Iris pigment epithelial cell (primary cell): Measurements from ENCODE around the gene GALNTL6.
"Not testable (repeated sequence)": the region's sequence is repeated elsewhere in the genome, so short reads cannot be mapped to it uniquely, and the experiment has no call there.

Experiments
- DNase-seq: peaks from one replicate; pipeline ENCODE4 v3.0.0-alpha.2; 2011; ENCODE audit warnings: low read depth

The GALNTL6 gene

DNA sequence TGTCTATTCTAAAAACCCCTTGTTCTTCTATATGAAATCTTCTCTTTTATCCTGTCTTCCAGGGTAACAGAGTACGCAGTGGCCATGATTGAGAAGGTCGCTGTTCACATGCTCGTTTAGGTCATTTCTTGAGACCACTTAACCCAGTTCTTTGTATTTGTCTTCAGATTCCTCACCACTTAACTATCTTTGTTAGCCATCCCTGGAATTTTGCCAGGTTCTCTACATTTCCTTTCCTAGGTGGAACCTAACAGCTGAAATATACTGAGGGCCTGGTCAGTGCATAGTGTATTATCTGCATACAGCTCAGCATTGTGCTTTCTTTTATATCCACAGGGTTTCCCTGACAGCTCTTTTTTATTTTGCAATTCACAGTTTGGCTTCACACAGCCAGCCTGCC is 1206.5 kb downstream of the GALNTL6 start:
- no peak for DNase-seq

DNA sequence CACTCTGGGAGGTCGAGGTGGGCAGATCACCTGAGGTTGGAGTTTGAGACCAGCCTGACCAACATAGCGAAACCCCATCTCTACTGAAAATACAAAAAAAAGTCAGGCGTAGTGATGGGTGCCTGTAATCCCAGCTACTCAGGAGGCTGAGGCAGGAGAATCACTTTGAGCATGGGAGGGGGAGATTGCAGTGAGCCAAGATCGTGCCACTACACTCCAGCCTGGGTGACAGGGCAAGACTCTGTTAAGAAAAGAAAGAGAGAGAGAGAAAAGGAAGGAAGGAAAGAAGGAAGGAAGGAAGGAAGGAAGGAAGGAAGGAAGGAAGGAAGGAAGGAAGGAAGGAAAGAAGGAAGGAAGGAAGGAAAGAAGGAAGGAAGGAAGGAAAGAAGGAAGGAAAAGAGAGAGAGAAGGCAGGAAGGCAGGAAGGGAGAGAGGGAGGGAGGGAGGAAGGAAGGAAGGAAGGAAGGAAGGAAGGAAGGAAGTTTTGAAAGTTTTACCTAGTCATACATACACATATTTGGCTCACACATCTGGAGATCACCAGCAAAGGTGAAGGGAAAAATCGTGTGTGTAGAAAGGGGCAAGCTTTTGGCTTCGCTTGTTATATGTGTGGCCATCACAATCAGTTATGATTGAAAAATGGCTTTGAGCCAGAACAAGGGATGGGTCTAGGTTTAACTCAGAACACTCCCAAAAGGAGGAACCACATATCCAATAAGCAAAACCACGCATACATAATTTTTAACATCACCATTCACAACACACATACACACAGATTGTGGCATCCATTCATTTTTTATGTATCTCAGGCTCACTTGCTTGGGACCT is 1208.8 kb downstream of the GALNTL6 start:
- DNase-seq: not testable (repeated sequence)

DNA sequence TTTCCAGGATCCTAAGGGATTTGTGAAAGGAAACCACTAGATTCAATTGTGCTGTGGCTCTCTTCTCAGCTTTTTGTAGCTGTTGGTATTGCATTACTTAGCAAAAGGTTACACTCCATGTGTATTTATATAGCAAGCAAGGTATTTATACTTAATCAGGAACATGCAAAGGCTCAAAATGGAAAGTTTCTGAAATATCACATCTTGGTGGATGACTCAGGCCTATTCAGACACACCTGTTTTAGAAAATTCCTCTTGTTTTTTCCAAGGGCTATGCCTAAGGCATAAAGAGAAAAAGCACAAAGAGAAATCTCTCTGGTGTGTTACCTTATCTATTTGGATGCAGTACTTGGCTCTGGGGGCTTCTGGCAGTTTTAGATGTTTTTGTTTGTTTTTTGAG is 1211.0 kb downstream of the GALNTL6 start:
- DNase-seq: no peak

DNA sequence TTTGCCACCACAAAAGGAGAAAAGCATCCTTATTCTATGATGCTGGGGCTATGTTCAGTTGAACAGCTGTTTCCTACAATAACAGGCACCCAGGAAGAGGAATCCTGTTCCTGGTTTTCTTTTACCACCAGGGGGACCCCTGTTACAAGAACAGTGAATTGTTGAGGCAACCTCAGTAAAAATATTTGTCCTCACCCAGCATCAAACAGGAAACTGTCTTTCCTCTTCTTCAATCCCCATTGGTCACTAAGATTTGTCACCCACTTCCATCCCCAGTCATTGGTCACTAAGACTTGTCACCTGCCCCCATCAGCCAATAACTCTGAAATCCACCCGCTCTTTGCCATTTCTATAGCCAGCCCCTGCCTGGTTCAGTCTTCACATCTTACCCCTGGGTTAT is 1211.9 kb downstream of the GALNTL6 start:
- DNase-seq: peak; percentile 79

DNA sequence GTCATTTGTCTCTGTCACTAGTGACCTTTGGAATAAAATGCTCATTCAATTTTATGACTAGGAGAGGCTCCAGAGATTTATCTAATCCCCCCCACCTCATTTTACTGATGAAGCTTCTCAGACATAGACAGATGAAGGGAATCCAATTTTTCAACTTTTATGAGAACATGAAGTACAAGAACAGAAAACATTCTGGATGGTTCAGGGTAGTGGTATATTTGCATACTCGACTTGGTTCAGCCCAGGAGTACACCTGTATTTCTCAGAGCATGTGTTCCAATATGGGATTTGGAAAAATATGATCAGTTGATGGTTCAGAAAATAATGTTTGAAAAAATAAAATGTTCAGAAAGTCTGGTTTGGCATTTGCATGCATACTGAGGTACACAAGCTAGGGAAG is 1224.0 kb downstream of the GALNTL6 start:
- no peak for DNase-seq

DNA sequence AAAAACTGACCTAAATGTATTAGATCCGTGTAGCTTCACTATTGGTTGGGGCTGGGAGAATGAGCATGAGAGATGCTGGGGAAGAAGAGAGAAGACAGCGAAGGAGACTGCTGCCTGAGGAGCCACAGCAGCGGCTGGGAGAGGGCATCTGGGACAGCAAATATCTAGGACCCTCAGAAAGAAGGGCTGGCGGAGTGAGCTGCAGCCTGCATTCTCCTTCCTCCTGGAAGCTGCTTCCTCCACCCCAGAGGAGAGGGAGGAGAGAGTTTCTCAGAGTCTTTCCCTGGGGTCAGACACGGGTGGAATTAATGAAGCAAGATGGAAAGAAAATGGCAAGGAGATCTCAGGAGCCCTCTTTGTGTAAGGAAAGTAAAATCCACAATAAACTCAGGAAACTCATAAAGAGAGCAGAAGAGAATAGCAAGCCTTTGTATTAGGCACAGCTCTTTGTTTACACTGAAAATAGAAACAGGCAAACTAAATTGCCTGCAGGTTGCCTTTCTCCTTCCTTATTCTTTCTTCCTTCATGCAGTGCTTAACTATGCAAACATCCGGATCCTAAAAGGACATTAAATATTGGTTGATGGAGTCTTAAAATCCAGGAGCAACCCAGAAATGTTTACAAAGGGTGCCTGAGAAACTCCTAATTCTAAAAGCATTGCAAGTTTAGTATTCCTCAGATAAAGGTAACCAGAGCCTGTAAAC is 1225.1 kb downstream of the GALNTL6 start:
- DNase-seq: no peak

DNA sequence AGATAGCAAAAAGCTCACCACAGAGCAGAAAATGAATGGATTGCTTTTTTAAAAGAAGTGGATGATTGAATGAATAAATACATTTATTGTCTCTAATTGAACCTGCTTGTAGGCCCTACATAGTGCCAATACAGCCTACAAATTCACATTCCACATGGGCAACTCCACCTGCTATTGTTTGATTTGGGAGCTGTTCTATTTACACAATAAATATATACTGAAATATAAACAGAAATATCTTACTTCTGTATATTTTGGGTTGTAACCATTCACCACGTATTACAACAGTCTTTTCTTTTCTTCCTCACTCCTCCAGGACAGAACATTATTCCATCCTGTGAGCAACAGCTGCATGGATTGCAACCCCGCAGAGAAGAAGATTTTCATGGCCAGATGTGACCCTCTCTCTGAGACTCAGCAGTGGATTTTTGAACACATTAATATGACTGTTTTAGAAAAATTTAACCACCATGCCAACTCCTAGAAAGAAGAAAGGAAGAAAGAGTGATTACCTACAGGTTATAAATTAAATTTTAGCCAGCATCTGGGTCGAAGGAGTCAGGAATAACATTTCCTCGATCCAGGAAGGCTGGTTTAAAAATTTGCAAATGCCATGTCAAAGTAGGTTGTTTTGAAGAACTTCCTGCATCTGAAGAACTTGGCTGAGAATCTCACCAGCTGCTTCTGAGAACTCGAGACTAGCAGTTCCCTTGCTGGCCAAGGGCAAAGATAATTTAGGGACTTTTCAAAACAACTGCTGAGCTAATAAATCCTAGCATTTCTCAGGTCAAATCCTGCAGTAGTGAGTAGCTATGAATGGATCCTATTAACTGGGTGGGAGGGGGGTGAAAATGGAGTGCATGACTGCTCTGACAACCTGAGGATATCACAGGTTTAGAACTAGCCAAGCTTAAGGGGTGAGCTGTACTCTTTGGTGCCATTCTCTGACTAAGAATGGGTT is 1226.7 kb downstream of the GALNTL6 start:
- DNase-seq: peak; percentile 11

DNA sequence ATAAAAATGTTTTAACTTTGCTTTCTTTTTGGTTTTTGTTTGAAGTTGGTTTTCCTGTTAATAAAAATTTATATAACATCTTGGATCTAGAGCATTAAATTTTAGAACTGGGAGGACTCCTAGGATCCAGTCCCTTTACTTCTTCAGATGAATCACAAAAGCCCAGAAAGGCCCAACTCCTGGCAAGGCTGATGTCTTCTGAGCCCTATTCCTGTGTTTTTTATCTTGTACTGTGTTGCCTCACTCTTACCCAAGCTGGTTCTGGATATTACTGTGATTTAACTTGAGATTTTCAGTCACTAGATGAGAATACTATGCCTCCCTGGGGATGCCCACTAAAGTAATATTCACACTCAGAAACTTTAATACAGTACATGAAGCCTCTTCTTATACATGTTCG is 1228.3 kb downstream of the GALNTL6 start:
- DNase-seq: no peak

DNA sequence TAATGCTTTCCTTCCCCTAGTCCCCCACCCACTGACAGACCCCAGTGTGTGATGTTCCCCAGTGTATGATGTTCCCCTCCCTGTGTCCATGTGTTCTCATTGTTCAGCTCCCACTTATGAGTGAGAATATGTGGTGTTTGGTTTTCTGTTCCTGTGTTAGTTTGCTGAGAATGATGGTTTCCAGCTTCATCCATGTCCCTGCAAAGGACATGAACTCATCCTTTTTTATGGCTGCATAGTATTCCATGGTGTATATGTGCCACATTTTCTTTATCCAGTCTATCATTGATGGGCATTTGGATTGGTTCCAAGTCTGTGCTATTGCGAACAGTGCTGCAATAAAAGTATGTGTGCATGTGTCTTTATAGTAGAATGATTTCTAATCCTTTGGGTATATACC is 1228.9 kb downstream of the GALNTL6 start:
- DNase-seq: not testable (repeated sequence)

DNA sequence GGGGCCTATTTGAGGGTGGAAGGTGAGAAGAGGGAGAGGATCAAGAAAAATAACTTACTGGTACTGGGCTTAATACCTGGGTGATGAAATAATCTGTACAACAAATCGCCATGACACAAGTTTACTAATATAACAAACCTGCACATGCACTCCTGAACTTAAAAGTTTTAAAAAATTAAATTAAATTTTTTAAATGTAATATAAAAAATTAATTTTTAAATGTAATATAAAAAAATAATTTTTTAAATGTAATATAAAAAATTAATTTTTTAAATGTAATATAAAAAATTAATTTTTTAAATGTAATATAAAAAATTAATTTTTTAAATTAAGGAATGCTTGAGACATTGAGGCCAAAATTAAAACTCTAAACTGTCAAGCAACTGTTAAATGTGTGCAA is 1231.1 kb downstream of the GALNTL6 start:
- DNase-seq: no peak

DNA sequence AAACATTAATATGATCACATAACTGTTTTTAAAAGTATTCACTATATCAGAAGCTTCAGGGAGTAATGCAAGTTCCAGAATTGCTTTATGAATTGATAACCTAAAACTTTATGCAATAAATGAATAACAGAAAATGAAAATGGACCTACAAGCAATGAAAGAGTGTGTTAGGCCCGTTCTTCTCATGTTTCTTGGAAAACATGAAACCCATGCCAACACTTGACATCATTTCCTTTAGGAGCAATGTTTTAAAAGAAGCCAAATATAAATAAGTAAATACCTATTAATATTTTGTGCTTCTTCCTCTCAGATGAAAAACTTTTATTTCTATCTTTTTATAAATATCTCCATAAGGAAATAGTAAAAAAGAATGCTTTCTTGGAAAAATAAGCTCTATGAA is 1232.4 kb downstream of the GALNTL6 start:
- DNase-seq: no peak

DNA sequence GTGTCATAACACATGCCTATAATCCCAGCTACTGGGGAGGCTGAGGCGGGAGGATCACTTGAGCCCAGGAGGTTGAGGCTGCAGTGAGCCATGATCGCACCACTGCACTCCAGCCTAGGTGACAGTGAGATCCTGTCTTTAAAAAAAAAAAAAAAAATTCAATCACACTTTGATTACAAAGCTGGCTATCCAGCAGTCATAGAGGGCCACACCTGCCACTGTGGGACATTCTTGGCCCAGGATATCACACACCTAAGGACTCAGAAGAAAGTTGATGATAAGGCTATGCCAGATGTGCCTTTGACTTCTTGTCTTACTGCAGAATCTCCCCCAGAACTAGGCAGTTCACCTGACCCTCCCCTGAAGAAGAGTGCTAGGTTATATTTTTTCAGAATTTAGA is 1232.9 kb downstream of the GALNTL6 start:
- DNase-seq: no peak

DNA sequence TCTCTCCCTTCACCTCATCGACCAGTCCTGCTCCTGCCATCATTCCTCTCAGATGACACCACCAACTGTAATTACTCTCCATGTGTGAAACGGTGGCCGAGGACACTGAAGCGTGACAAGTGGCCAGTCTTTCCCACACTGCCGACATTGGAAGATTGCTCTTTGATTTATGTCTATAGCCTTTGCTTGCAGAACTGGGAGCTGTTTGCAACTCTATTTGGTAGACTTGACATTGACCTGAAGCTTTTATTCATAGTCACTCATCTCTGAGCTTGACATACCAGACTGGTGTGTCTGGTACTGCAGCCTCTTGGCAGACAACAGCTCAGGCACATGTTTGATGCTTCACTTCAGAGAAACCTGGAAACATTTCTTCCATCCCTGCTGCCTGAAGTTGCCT is 1233.6 kb downstream of the GALNTL6 start:
- DNase-seq: peak; percentile 9

DNA sequence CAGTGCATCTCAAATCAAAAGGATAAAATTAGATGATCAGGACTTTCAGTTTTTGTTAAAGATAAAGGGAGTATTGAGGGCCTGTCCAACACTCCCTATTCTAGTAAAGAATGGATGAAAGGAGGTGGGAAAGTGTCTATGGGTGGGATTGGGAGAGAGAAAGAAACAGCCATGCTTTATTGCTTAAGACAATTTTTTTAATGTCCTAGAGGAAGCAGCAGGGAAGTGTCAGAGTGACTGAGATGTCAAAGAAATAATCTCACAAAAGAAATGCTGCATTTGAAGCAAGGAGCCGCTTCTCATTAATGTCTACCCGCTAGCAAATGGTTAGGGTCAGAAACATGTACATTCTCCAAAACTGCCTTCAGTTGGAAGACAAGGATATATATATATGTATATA is 1238.0 kb downstream of the GALNTL6 start:
- DNase-seq: no peak

DNA sequence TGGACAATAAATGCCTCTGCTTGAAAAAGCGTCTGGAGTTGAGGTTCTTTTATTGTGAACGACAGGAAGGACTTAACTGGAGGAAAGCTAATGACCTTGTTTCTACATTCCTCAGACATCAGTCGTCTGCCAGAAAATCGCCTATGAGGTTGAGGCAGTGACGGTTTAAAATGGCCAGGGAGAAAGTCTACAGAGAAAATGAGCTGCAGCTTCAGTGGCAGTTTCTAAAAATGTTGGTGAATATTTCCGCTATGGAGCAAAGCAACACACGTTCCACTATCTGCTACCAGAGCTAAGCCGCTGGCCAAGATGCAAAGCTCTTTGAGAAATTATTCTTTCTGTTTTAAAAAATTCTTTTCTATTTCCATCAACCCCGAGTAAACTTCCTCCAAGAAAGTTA is 1238.5 kb downstream of the GALNTL6 start:
- peak; percentile 34 for DNase-seq

DNA sequence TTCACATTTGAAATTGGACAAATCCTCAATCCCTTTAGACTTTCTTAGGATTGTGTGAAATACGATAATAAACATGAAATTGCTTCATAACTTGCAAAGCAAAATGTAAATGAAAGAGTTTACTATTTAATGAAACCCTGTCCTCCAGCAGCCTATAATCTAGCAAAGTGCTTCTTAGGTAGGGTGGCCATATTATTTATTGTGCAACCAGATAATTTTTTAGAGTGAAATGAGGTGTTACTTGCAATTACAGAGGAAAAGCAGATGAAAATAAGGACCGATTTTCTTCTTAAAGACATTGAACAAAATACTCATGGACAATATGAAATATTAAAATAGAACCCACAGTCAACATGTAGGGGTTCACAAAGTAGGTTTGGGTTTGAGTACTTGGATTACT is 1239.2 kb downstream of the GALNTL6 start:
- no peak for DNase-seq

DNA sequence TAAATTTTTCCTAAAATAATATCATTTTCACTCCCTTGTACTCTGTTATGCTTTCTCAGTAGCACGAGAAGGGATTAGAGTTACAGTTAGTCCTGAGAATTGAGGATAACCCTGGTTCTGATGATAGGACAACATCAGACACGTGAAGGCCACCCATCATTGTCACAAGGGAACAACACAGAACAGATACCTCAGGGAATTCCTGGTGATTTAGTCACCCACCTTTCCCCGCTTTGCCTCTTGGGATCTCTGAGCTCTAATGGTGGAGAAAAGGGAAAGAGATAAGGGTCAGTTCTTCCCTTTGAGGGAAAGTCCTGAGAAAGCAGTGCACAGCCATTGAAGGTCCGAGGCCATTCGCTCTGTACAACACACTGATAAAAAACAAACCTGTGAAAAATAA is 1243.1 kb downstream of the GALNTL6 start:
- DNase-seq: no peak

DNA sequence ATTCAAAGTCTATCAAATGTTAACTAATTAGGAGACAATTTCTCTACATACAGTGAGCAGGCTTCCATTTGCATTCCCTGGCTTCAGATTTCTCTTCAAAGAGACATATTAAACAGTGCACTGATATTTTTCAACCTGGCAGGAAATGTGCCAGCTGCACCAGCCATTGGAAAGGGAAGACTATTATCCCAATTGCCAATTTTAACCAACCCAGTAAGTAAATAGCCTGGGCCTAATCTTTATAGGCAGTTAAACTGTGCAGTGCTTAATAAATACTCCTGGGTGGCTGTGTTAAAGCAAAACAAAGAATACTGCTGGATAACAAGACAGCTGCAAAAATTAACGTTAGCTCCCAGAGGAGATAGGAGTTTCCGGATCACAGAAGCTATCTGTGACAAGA is 1243.5 kb downstream of the GALNTL6 start:
- no peak for DNase-seq

DNA sequence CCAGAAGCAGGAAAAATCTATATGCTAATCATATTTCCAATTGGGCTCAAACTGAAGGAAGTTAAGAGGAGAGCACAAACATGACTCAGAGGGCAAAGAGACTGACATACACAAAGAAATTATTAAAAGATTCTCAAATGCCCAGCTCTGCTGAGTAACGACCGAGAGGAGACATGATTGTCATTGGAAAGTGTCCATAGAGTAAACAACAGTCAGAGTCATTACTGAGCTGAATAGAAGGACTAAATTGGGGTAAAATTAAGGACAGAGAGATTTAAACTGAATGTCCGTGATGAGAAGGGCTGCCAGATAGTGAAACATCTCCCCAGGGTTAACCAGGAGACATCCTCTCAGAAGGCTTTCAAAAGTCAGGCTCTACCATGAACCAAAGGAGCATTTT is 1244.2 kb downstream of the GALNTL6 start:
- DNase-seq: peak; percentile 18

DNA sequence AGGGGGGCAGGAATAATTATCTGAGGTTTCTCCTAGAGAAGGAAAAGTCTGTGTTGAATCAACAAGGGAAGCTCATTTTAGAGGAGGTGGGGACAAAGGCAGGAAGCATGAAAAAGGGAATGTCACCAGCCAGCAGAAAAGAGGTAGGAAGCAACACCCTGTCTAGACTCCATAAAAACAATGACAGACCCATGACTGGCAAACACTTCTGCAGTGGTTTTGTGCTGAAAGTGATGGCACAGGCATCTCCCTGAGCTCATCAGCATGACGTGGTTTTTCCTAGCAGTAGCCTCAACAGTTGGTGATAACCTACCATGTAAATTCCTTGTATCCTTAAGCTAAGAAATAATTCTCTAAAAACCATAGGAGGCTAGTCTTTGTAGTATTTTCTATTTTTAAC is 1244.7 kb downstream of the GALNTL6 start:
- DNase-seq: no peak

DNA sequence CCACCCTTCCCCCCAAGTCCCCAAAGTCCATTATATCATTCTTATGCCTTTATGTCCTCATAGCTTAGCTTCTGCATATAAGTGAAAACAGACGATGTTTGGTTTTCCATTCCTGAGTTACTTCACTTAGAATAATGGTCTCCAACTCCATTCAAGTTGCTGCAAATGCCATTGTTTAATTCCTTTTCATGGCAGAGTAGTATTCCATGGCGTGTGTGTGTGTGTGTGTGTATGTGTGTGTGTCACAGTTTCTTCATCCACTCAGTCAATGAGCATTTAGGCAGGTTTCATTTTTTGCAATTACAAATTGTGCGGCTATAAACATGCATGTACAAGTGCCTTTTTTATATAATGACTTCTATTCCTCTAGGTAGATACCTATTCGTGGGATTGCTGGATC is 1248.0 kb downstream of the GALNTL6 start:
- no peak for DNase-seq

DNA sequence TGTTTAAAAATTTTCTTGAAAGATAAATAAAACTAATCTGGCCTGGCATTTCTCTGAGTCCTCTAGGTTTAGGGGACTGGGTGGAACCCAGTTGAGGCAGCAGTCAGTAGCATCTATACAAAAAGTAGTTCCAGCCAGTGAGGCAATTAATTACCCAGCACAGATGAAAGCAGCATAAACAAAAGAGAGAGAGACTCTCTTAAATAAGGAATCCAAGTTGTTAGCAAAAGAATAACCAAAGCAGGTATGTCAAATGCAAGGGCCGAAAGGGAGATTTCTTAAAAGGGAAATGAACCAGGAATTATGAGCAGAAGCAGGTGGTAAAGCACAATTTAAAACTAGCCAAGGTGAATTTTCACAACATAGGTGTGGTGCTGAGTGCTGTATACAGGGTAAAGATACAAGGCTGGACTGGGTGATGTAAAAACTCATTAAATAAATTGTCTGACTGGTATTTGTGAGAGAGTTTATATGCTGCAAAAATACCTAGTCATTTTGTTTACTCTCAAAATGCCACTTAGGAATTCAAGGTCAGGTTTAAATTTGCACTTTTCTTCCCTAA is 1260.8 kb downstream of the GALNTL6 start:
- DNase-seq: no peak
